A549 (cell line): ENCODE data around the gene PGK2. TPM values are rescaled to one million over a fixed set of nuclear protein-coding genes. Genes with fewer than 3 reads are reported as not detected.

Experiments used
- ATAC-seq, 2 experiments: fragments of 200-7000 bp in 1 of 2; fragments of >200 bp in 1 of 2; cut with Nextera tagmentation in 1 of 2; cut with Tn5 transposase in 1 of 2; 3 replicates each; pipeline versions ENCODE4 v1.8.0 to v1.9.1; 2018 to 2020; ENCODE audit warnings: mild to moderate bottlenecking in 1 of 2, moderate library complexity in 1 of 2
- CTCF ChIA-PET: fragments of 300-600 bp; sonication (Branson Sonifier 250); formaldehyde crosslinking; extraction: SDS; loops from one replicate; lab custom pipeline; 2021; ENCODE audit warnings: antibody characterized with exemption, inconsistent platforms; lab: Yijun Ruan, JAX
- POLR2A ChIA-PET: fragments of 350-600 bp; formaldehyde crosslinking; extraction: SDS; loops from one replicate; lab custom pipeline; 2021; ENCODE audit warnings: antibody characterized with exemption, inconsistent platforms; lab: Yijun Ruan, JAX
- DNase-seq, 2 experiments: peaks; one replicate each; pipeline versions ENCODE4 v3.0.0 to v3.0.0-alpha.2; 2011 to 2016; ENCODE audit warnings: low read depth in 1 of 2, low spot score in 1 of 2
- FAIRE-seq: peaks from 2 replicates; lab custom pipeline; 2011; peaks lifted over from hg19 to GRCh38; lab: Jason Lieb, UNC
- H3K27ac ChIP-seq, 2 experiments: fragments of >200 bp; sonication (Bioruptor Twin); formaldehyde crosslinking; 3 replicates each; pipeline ENCODE4 v1.5.1; 2016 to 2017
- H3K4me1 ChIP-seq: fragments of >200 bp; sonication (Bioruptor Twin); formaldehyde crosslinking; 3 replicates; pipeline ENCODE4 v1.6.1; 2016
- H3K4me2 ChIP-seq: fragments of >200 bp; sonication (Bioruptor Twin); formaldehyde crosslinking; 3 replicates; pipeline ENCODE4 v1.6.1; 2016
- H3K4me3 ChIP-seq: fragments of >200 bp; sonication (Bioruptor Twin); formaldehyde crosslinking; 3 replicates; pipeline ENCODE4 v1.5.1; 2016
- H3K9me3 ChIP-seq: fragments of >200 bp; sonication (Bioruptor Twin); formaldehyde crosslinking; 3 replicates; pipeline ENCODE4 v1.6.1; 2016
- CBX2 ChIP-seq: fragments of 200-600 bp; sonication (generic); IDR thresholded peaks from 2 replicates; pipeline ENCODE4 v1.6.1; 2016; ENCODE audit warnings: low read depth, mild to moderate bottlenecking, borderline replicate concordance
- CEBPB ChIP-seq, 2 experiments: fragments of >200 bp in 1 of 2; sonication (Bioruptor Twin) in 1 of 2; formaldehyde crosslinking in 1 of 2; IDR thresholded peaks; 2 replicates each; pipeline ENCODE4 v1.6.1; 2012 to 2016
- CHD2 ChIP-seq: fragments of 150-350 bp; IDR thresholded peaks from 2 replicates; pipeline ENCODE4 v1.6.1; 2014; ENCODE audit warnings: low read length; ENCODE audit not compliant: partially characterized antibody
- CHD4 ChIP-seq: fragments of 200-600 bp; sonication (generic); IDR thresholded peaks from 2 replicates; pipeline ENCODE4 v1.6.1; 2016; ENCODE audit warnings: antibody characterized with exemption, mild to moderate bottlenecking, borderline replicate concordance
- EHF ChIP-seq: fragments of 250-450 bp; sonication (Bioruptor Pico); IDR thresholded peaks from 2 replicates; pipeline ENCODE4 v1.5.0; 2020; ENCODE audit warnings: mild to moderate bottlenecking
- EHMT2 ChIP-seq: fragments of 200-600 bp; sonication (generic); IDR thresholded peaks from 2 replicates; pipeline ENCODE4 v1.6.1; 2016; ENCODE audit warnings: antibody characterized with exemption, low read depth, mild to moderate bottlenecking, moderate library complexity
- EP300 ChIP-seq, 2 experiments: fragments of >200 bp; sonication (Bioruptor Twin); formaldehyde crosslinking; IDR thresholded peaks; 2 replicates in 1 of 2; 3 replicates in 1 of 2; pipeline ENCODE4 v1.6.1; 2016 to 2017
- ESRRA ChIP-seq: fragments of 150-350 bp; IDR thresholded peaks from 2 replicates; pipeline ENCODE4 v1.6.1; 2014; ENCODE audit warnings: mild to moderate bottlenecking, low read length, borderline replicate concordance
- HDAC2 ChIP-seq: fragments of 200-600 bp; sonication (generic); IDR thresholded peaks from 2 replicates; pipeline ENCODE4 v1.6.1; 2016
- HES2 ChIP-seq: fragments of >200 bp; sonication (Bioruptor Twin); formaldehyde crosslinking; IDR thresholded peaks from 2 replicates; pipeline ENCODE4 v1.6.1; 2016
- KDM1A ChIP-seq: fragments of 200-600 bp; sonication (generic); IDR thresholded peaks from 2 replicates; pipeline ENCODE4 v1.6.1; 2016; ENCODE audit warnings: low read depth, mild to moderate bottlenecking
- KDM5A ChIP-seq: fragments of 200-600 bp; sonication (generic); IDR thresholded peaks from 2 replicates; pipeline ENCODE4 v1.6.1; 2016; ENCODE audit warnings: antibody characterized with exemption, mild to moderate bottlenecking
- MAFK ChIP-seq: fragments of 450-650 bp; IDR thresholded peaks from 2 replicates; pipeline ENCODE4 v1.6.1; 2014; ENCODE audit not compliant: partially characterized antibody
- NPAS2 ChIP-seq: fragments of 250-450 bp; sonication (Bioruptor Pico); IDR thresholded peaks from 2 replicates; pipeline ENCODE4 v1.8.0; 2022; ENCODE audit warnings: mild to moderate bottlenecking, moderate library complexity, borderline replicate concordance
- NR3C1 ChIP-seq: fragments of >200 bp; sonication (Bioruptor Twin); formaldehyde crosslinking; IDR thresholded peaks from 3 replicates; pipeline ENCODE4 v1.6.1; 2017
- PBX3 ChIP-seq: IDR thresholded peaks from 2 replicates; pipeline ENCODE4 v1.6.1; 2012
- POLR2AphosphoS2 ChIP-seq: conservative IDR thresholded peaks from 2 replicates; pipeline ENCODE4 v1.6.1; 2012; ENCODE audit warnings: low read length, improper control_type of control experiment, inconsistent platforms
- REST ChIP-seq: fragments of 200-600 bp; sonication (generic); IDR thresholded peaks from 2 replicates; pipeline ENCODE4 v1.6.1; 2016; ENCODE audit warnings: antibody characterized with exemption, mild to moderate bottlenecking, moderate library complexity
- SMC3 ChIP-seq: fragments of >200 bp; sonication (Bioruptor Twin); formaldehyde crosslinking; IDR thresholded peaks from 3 replicates; pipeline ENCODE4 v1.6.1; 2018; ENCODE audit warnings: inconsistent platforms
- SREBF2 ChIP-seq: fragments of 450-650 bp; IDR thresholded peaks from 2 replicates; pipeline ENCODE4 v1.6.1; 2014; ENCODE audit warnings: mild to moderate bottlenecking, moderate library complexity
- TFCP2L1 ChIP-seq: fragments of 250-450 bp; sonication (Bioruptor Pico); IDR thresholded peaks from 2 replicates; pipeline ENCODE4 v1.5.0; 2021; ENCODE audit warnings: mild to moderate bottlenecking
- TP53 ChIP-seq: fragments of 250-450 bp; sonication (Bioruptor Pico); IDR thresholded peaks from 2 replicates; pipeline ENCODE4 v1.5.0; 2021; ENCODE audit warnings: mild to moderate bottlenecking, moderate library complexity
- ZNF302 ChIP-seq: fragments of 250-450 bp; sonication (Bioruptor Pico); IDR thresholded peaks from 2 replicates; pipeline ENCODE4 v1.9.0; 2021; ENCODE audit warnings: inconsistent platforms, mild to moderate bottlenecking, moderate library complexity
- ZSCAN20 ChIP-seq: fragments of 250-450 bp; sonication (Bioruptor Pico); IDR thresholded peaks from 2 replicates; pipeline ENCODE4 v1.8.0; 2022; ENCODE audit warnings: mild to moderate bottlenecking, moderate library complexity
- WGBS: methylation state at CpG from one replicate; pipeline ENCODE4 v1.1.6; 2017; ENCODE audit errors: missing lambda C conversion rate; 5-methylcytosine and 5-hydroxymethylcytosine counted together
- polyA plus RNA-seq, 4 experiments: library from polyadenylated mRNA; depleted of rRNA in 3 of 4; stranded (reverse); fragments of >200 nt; fragmentation: RNase III in 1 of 4; extraction: RNeasy Plus Mini Kit Qiagen cat#74134 plus additional on column Dnase treatment in 1 of 4; gene quantifications; 2 replicates in 3 of 4; 3 replicates in 1 of 4; pipeline ENCODE4 v1.2.3, GENCODE V29; 2011 to 2017
- TF ChIP-seq, protein P1 (sequence below): IDR thresholded peaks from 2 replicates; pipeline ENCODE4 v1.6.1; 2012; ENCODE audit warnings: low read depth, borderline replicate concordance
- TF ChIP-seq, protein P2 (sequence below): fragments of >200 bp; sonication (Bioruptor Twin); formaldehyde crosslinking; IDR thresholded peaks from 3 replicates; pipeline ENCODE4 v1.6.1; 2016

Gene PGK2
- polyA plus RNA-seq, 2 of the 4 experiments (the other 2 are of a cell fraction), result not detected

- FAIRE-seq, result no peak
- no peak for TF ChIP-seq SMC3
- TF ChIP-seq REST, result no peak
- TF ChIP-seq KDM1A, result no peak
- TF ChIP-seq HDAC2, result no peak
- TF ChIP-seq, protein P1, sequence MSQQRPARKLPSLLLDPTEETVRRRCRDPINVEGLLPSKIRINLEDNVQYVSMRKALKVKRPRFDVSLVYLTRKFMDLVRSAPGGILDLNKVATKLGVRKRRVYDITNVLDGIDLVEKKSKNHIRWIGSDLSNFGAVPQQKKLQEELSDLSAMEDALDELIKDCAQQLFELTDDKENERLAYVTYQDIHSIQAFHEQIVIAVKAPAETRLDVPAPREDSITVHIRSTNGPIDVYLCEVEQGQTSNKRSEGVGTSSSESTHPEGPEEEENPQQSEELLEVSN, result no peak
- TF ChIP-seq HES2, result no peak
- no peak for TF ChIP-seq CBX2
- TF ChIP-seq NPAS2, result no peak
- no peak for TF ChIP-seq CHD2
- TF ChIP-seq EP300 (IDR thresholded peaks at IDR 0.05), result no peak
- no peak for TF ChIP-seq TFCP2L1 (CRISPR knock-in tag)
- no peak for TF ChIP-seq EHF
- no peak for TF ChIP-seq SREBF2
- TF ChIP-seq CEBPB (IDR thresholded peaks at IDR 0.05), result no peak
- TF ChIP-seq ESRRA, result no peak
- TF ChIP-seq ZNF302 (CRISPR knock-in tag), result no peak
- TF ChIP-seq EHMT2, result no peak
- no peak for ATAC-seq
- CTCF ChIA-PET, result no interaction called here
- POLR2A ChIA-PET, result no interaction called here
- Histone ChIP-seq H3K9me3 (no peaks in the 10 kb centered on the region), H3K4me2 (no peak overlapping the region), H3K4me3 (no peak overlapping the region), H3K27ac (no peak overlapping the region), H3K4me1 (no peaks in the 10 kb centered on the region)
- WGBS, result 36% methylated on average over 2 of the region's 2 CpGs
- DNase-seq, result no peak
Measured at GRCh38 chr6:49813248-49813647, 26.2 kb upstream of the PGK2 start.

GRCh38 chr6:49806145-49806544, 19.1 kb upstream of the PGK2 start:
- ATAC-seq (no peak), FAIRE-seq (no peak), DNase-seq (no peak)
- H3K4me1 ChIP-seq, result no peaks in the 10 kb centered on the region
- 74% methylated on average over 4 of the region's 4 CpGs for WGBS
- no peak overlapping the region for H3K27ac ChIP-seq
- H3K4me3 ChIP-seq, result no peak overlapping the region
- POLR2A ChIA-PET, result no interaction called here
- no peaks in the 10 kb centered on the region for H3K9me3 ChIP-seq
- H3K4me2 ChIP-seq, result no peak overlapping the region
- TF ChIP-seq SREBF2 (no peak), ZSCAN20 (CRISPR knock-in tag) (no peak), CHD4 (no peak), POLR2AphosphoS2 (no peak), PBX3 (no peak), HDAC2 (no peak), CBX2 (no peak), TP53 (CRISPR knock-in tag) (no peak), MAFK (no peak), KDM1A (no peak), NR3C1 (no peak), KDM5A (no peak)
- TF ChIP-seq, protein P2, sequence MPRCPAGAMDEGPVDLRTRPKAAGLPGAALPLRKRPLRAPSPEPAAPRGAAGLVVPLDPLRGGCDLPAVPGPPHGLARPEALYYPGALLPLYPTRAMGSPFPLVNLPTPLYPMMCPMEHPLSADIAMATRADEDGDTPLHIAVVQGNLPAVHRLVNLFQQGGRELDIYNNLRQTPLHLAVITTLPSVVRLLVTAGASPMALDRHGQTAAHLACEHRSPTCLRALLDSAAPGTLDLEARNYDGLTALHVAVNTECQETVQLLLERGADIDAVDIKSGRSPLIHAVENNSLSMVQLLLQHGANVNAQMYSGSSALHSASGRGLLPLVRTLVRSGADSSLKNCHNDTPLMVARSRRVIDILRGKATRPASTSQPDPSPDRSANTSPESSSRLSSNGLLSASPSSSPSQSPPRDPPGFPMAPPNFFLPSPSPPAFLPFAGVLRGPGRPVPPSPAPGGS, result no peak
- TF ChIP-seq, protein P1, result no peak
- CTCF ChIA-PET, result no interaction called here
